ENCODE data around the gene KL. TPM values are rescaled to one million over a fixed set of nuclear protein-coding genes. Genes with fewer than 3 reads are reported as not detected.

Gene KL
- polyA plus RNA-seq, 1 donor (not counting 4 experiments of a cell fraction or from before 2014, with no cell fraction given) = not detected

DNA sequence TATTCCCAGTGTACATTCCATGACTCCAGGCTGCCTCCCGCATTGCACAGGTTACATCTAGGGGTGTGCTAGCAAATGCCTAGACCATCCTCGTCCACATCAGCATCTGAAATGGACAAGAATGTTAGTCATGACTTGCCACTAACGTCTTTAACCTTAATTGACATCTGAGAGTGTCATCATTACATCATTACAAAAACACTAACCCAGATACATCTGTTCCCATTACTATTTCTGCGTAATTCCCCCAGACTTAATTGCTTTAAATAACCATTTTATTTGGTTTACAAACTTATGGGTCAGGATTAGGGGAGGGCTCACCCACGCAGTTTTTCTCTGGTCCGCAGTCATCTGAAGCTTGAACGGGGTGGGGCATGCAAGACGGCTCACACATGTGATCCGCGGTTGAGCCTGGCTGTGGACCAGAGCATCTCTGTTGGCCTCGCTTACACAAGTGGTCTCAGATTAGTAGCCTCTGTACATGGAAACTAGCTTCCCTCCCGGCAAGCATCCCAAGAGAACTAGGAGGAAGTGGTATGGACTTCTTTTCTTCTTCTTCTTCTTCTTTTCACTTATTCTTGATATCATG is 15.9 kb downstream of the KL start:
- H3K27ac ChIP-seq (ENCODE audit: control insufficient read depth, insufficient read depth, low read length) = no peak overlapping the region
- H3K9me3 ChIP-seq (ENCODE audit: control insufficient read depth, low read depth, low read length) = no peaks in the 10 kb centered on the region
- H3K9me1 ChIP-seq (ENCODE audit: control insufficient read depth, extremely low read depth, insufficient read depth, low read length) = no peaks in the 10 kb centered on the region
- no peaks in the 10 kb centered on the region for H3K27me3 ChIP-seq (ENCODE audit: control insufficient read depth, extremely low read depth, insufficient read depth, low read length)
- no peak overlapping the region for H3K4me2 ChIP-seq (ENCODE audit: control insufficient read depth, extremely low read depth, insufficient read depth, low read depth, low read length)
- no peaks in the 10 kb centered on the region for H3K36me3 ChIP-seq (ENCODE audit: control insufficient read depth in 2 of 2, extremely low read depth in 1 of 2, insufficient read depth in 2 of 2, low read length in 2 of 2)
- H3K4me1 ChIP-seq (ENCODE audit: control insufficient read depth, extremely low read depth, insufficient read depth, low read length) = no peaks in the 10 kb centered on the region
- FAIRE-seq (no peak), DNase-seq (ENCODE audit: low read depth, low spot score) (no peak)
- no peak overlapping the region for H2AFZ ChIP-seq (ENCODE audit: control insufficient read depth, low read length)
- no peak overlapping the region for H3K4me3 ChIP-seq (ENCODE audit: control insufficient read depth in 2 of 3, extremely low read depth in 1 of 3, insufficient read depth in 2 of 3, low read depth in 1 of 3, low read length in 3 of 3)
- TF ChIP-seq, protein P1, sequence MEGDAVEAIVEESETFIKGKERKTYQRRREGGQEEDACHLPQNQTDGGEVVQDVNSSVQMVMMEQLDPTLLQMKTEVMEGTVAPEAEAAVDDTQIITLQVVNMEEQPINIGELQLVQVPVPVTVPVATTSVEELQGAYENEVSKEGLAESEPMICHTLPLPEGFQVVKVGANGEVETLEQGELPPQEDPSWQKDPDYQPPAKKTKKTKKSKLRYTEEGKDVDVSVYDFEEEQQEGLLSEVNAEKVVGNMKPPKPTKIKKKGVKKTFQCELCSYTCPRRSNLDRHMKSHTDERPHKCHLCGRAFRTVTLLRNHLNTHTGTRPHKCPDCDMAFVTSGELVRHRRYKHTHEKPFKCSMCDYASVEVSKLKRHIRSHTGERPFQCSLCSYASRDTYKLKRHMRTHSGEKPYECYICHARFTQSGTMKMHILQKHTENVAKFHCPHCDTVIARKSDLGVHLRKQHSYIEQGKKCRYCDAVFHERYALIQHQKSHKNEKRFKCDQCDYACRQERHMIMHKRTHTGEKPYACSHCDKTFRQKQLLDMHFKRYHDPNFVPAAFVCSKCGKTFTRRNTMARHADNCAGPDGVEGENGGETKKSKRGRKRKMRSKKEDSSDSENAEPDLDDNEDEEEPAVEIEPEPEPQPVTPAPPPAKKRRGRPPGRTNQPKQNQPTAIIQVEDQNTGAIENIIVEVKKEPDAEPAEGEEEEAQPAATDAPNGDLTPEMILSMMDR (optimal IDR thresholded peaks at IDR 0.05 in 1 of 3, IDR thresholded peaks at IDR 0.05 in 1 of 3, conservative IDR thresholded peaks at IDR 0.05 in 1 of 3; ENCODE audit: extremely low read depth in 1 of 3, insufficient read depth in 2 of 3, low read length in 3 of 3) = no peak
- no peak for TF ChIP-seq EZH2 (IDR thresholded peaks at IDR 0.05; ENCODE audit: low read length)
- no peaks in the 10 kb centered on the region for H4K20me1 ChIP-seq (ENCODE audit: control insufficient read depth, extremely low read depth, insufficient read depth, low read length)
- H3K79me2 ChIP-seq (ENCODE audit: control insufficient read depth, insufficient read depth, low read length) = no peaks in the 10 kb centered on the region
- dilution Hi-C loops (cut with MboI; ENCODE audit: extremely low pct_ligation_motif_present, low sequenced_read_pairs) = no loop called here
- no peak overlapping the region for H3K9ac ChIP-seq (ENCODE audit: control insufficient read depth, extremely low read depth, insufficient read depth, low read length)

DNA sequence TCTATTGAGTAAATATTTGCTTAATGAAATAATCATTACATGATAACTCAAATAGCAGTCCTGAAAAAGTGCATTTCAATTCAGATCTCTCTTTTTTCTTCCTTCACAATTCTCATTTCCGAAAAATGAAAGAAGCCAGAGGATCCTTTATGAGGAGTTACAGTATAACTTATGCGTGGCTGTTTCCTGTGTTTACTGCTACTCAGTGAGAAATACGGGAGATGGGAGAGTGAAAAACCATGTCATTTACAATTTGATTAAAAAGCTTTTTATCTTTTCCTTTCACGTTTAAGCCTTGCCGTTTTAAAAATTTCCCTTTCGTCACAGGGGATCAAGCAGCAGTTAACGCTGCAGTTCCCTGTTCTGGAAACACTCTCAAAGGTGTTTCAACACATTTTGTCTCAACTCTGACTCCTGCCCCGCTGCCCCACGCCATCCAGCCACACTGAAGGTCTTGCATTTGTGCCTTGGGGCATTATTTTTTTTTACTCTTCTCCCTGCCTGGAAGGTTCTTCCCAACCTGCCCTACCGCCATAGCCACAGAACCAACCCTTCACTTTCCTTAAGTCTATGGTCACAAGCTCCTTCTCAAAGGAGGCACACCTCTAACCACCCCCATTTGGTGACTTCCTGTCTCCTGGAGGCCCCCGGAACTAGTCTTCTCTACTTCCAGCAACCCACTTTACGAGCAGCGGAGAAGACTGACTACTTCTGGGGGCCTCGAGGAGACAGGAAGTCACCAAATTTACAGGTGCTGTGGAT is 17.0 kb downstream of the KL start:
- Histone ChIP-seq H3K4me2 (ENCODE audit: control insufficient read depth, extremely low read depth, insufficient read depth, low read depth, low read length) (no peak overlapping the region), H2AFZ (ENCODE audit: control insufficient read depth, low read length) (no peak overlapping the region), H3K9me3 (ENCODE audit: control insufficient read depth, low read depth, low read length) (no peaks in the 10 kb centered on the region), H3K36me3 (ENCODE audit: control insufficient read depth in 2 of 2, extremely low read depth in 1 of 2, insufficient read depth in 2 of 2, low read length in 2 of 2) (no peaks in the 10 kb centered on the region), H3K4me3 (ENCODE audit: control insufficient read depth in 2 of 3, extremely low read depth in 1 of 3, insufficient read depth in 2 of 3, low read depth in 1 of 3, low read length in 3 of 3) (no peak overlapping the region), H3K79me2 (ENCODE audit: control insufficient read depth, insufficient read depth, low read length) (no peaks in the 10 kb centered on the region), H3K9me1 (ENCODE audit: control insufficient read depth, extremely low read depth, insufficient read depth, low read length) (no peaks in the 10 kb centered on the region), H3K27ac (ENCODE audit: control insufficient read depth, insufficient read depth, low read length) (no peak overlapping the region), H3K4me1 (ENCODE audit: control insufficient read depth, extremely low read depth, insufficient read depth, low read length) (no peaks in the 10 kb centered on the region), H3K9ac (ENCODE audit: control insufficient read depth, extremely low read depth, insufficient read depth, low read length) (no peak overlapping the region), H3K27me3 (ENCODE audit: control insufficient read depth, extremely low read depth, insufficient read depth, low read length) (no peaks in the 10 kb centered on the region), H4K20me1 (ENCODE audit: control insufficient read depth, extremely low read depth, insufficient read depth, low read length) (no peaks in the 10 kb centered on the region)
- FAIRE-seq (no peak), DNase-seq (ENCODE audit: low read depth, low spot score) (no peak)
- dilution Hi-C loops (cut with MboI; ENCODE audit: extremely low pct_ligation_motif_present, low sequenced_read_pairs) = no loop called here
- no peak for TF ChIP-seq EZH2 (IDR thresholded peaks at IDR 0.05; ENCODE audit: low read length)
- TF ChIP-seq, protein P1 (optimal IDR thresholded peaks at IDR 0.05 in 1 of 3, IDR thresholded peaks at IDR 0.05 in 1 of 3, conservative IDR thresholded peaks at IDR 0.05 in 1 of 3; ENCODE audit: extremely low read depth in 1 of 3, insufficient read depth in 2 of 3, low read length in 3 of 3) = no peak
